ENCODE measurements around the gene HFE.
"Not testable (repeated sequence)": the region's sequence is repeated elsewhere in the genome, so short reads cannot be mapped to it uniquely, and the experiment has no call there.

Gene HFE, protein sequence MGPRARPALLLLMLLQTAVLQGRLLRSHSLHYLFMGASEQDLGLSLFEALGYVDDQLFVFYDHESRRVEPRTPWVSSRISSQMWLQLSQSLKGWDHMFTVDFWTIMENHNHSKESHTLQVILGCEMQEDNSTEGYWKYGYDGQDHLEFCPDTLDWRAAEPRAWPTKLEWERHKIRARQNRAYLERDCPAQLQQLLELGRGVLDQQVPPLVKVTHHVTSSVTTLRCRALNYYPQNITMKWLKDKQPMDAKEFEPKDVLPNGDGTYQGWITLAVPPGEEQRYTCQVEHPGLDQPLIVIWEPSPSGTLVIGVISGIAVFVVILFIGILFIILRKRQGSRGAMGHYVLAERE

DNA sequence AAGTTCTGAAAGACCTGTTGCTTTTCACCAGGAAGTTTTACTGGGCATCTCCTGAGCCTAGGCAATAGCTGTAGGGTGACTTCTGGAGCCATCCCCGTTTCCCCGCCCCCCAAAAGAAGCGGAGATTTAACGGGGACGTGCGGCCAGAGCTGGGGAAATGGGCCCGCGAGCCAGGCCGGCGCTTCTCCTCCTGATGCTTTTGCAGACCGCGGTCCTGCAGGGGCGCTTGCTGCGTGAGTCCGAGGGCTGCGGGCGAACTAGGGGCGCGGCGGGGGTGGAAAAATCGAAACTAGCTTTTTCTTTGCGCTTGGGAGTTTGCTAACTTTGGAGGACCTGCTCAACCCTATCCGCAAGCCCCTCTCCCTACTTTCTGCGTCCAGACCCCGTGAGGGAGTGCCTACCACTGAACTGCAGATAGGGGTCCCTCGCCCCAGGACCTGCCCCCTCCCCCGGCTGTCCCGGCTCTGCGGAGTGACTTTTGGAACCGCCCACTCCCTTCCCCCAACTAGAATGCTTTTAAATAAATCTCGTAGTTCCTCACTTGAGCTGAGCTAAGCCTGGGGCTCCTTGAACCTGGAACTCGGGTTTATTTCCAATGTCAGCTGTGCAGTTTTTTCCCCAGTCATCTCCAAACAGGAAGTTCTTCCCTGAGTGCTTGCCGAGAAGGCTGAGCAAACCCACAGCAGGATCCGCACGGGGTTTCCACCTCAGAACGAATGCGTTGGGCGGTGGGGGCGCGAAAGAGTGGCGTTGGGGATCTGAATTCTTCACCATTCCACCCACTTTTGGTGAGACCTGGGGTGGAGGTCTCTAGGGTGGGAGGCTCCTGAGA lies at the start of gene HFE:
HFE (plus strand) TSS at position 146 of the 832 bp plus-strand sequence; CDS start at position 158, 12 bp downstream.
- peak; percentile 12 for DNase-seq (ENCODE audit: low spot score)

DNA sequence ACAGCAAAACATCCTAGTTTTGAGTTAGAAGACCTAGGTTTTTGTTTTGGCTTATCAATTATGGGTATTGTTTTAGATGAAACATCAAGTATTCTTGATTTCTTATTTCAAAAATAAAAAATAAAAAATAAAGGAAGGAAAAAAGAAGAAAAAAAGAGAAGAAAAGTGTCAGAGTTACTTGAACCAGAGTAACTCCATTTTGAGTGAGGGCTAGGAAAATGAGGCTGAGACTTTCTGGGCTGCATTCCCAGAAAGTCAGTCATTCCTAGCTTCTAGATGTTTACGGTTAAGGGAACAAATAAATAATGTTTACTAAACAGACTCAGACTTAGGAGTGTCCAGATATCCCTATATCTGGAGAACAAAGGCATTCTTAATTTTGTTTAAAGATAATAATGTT lies 45.3 kb upstream of the HFE start:
- DNase-seq (ENCODE audit: low spot score), result no peak

DNA sequence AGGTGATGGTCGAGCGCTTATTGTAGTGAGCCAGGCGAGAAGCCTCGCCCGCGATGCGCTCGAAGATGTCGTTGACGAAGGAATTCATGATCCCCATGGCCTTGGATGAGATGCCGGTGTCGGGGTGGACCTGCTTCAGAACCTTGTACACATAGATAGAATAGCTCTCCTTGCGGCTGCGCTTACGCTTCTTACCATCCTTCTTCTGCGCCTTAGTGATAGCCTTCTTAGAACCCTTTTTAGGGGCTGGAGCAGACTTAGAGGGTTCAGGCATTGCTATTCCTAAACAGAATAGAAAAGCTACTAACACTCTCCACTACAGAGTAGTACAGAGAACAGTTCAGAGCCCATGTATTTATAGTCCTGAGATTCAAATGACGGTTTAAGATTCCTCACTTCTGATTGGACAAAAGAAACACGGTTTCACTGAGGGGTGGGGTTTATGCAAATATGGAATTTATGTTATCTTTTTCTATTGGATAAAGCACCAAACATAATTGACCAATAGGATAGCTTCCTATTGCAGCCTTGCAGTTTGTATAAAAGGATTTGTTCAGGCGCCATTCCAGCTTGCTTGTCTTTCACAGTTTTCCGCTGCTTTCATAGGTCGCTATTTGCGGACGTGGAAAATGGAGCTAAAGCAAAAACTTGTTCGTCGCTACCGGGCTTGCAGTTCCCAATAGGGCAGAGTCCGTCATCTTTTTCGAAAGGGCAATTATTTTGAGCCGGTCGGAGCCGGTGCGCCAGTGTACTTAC lies 43.7 kb upstream of the HFE start:
- DNase-seq (ENCODE audit: low spot score), result peak; percentile 95

DNA sequence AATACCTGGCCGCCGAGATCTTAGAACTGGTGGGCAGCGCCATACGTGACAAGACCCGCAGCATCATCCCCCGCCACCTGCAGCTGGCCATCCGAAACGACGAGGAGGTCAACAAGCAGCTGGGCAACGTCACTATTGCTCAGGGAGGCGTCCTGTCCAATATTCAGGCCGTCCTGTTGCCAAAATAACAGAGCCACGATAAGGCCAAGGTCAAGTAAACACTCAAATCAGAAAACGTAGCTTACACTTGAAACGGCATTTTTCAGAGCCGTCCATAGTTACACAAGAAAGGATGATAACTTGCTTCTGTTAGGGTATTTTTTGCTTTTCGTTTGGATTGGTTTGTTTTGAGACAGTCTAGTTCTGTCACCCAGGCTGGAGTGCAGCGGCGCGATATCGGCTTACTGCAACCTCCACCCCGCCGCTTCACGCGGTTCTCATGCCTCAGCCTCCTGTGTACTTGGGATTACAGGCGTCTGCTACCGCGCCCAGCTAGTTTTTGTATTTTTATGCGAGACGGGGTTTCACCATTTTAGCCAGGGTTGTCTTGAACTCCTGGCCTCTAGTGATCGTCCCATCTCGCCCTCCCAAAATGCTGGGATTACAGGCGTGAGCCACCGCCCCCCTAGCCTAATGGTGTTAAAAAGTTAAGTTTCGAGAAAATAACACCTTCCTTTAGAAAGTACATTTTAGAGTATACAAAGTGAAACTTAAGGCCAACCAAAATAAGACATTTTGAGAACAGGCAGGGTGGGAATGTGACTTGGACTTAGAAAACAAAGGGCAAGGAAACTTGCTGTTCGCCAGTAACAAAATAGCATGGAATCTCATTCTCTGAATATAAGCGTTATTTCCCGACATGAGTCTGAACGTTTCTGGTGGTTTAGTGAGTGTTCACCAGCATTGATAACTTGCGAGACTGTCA lies 42.8 kb upstream of the HFE start:
- peak; percentile 58 for DNase-seq (ENCODE audit: low spot score)

DNA sequence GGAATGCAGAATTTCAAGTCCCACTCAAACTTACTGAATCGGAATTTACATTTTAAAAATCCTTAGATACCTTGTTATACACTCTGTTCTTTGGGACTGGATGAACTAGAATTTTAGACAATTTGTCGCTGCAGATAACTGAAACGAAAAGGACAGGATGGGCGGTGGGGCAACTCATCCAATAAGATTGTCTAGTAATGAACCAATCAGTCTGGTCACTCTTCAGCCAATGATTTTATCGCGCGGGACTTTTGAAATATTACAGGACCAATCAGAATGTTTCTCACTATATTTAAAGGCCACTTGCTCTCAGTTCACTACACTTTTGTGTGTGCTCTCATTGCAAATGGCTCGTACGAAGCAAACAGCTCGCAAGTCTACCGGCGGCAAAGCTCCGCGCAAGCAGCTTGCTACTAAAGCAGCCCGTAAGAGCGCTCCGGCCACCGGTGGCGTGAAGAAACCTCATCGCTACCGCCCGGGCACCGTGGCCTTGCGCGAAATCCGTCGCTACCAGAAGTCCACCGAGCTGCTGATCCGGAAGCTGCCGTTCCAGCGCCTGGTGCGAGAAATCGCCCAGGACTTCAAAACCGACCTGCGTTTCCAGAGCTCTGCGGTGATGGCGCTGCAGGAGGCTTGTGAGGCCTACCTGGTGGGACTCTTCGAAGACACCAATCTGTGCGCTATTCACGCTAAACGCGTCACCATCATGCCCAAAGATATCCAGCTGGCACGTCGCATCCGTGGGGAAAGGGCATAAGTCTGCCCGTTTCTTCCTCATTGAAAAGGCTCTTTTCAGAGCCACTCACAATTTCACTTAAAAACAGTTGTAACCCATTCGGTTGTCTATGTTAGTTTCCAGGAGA lies 41.9 kb upstream of the HFE start:
- DNase-seq (ENCODE audit: low spot score), result peak; percentile 95

DNA sequence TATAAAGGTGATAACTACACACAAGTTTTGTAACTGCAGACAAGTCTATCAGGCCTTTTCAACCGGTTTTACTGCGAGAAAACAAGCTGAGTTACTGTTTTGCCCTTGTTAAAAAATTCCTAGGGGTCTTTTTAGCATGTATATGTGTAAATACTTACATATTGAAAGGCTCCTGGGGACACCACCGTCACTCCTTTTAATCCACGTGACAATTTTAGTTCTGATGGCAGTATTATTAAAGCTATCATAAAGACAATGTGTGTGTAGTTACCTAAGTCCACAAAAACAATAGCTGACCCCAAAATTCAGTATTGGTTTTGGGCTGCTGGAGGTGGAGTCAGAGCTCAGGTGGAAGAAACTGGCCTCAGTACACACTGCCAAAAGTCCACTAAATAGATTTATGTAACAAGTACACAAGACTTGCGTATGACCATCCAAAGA lies 41.3 kb upstream of the HFE start:
- DNase-seq (ENCODE audit: low spot score), result no peak

DNA sequence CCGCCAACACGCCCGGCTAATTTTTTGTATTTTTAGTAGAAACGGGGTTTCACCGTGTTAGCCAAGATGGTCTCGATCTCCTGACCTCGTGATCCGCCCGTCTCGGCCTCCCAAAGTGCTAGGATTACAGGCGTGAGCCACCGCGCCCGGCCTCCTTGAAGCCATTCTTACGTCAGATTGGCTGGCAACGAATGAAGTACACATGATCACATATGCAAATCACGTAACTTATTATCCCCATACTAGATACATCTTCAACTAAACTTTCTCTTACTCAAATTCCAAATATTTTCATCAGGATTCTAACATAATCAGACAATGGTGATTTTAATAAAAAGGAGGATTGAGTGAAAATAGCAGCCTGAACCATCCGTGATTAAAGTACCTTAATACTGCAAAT lies 39.9 kb upstream of the HFE start:
- DNase-seq (ENCODE audit: low spot score), result not testable (repeated sequence)

DNA sequence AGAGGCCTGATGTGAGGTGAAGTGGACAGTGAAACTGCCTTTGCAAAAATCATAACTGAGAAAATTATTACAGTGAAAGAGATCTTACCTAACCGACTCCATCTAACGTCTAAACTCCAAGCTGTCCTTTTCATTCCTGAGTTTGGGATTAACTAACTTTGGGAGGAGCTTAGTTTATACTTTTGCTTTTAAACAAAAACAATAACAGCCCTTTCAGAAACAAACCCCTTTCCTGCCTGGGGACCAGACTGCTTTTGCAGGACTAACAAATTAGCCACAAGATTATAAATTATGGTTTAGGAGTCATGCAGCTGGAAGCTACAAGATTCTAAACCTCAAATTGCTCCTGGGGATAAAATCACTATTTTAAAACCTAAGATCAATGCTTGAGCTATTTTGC lies 38.6 kb upstream of the HFE start:
- DNase-seq (ENCODE audit: low spot score), result no peak

DNA sequence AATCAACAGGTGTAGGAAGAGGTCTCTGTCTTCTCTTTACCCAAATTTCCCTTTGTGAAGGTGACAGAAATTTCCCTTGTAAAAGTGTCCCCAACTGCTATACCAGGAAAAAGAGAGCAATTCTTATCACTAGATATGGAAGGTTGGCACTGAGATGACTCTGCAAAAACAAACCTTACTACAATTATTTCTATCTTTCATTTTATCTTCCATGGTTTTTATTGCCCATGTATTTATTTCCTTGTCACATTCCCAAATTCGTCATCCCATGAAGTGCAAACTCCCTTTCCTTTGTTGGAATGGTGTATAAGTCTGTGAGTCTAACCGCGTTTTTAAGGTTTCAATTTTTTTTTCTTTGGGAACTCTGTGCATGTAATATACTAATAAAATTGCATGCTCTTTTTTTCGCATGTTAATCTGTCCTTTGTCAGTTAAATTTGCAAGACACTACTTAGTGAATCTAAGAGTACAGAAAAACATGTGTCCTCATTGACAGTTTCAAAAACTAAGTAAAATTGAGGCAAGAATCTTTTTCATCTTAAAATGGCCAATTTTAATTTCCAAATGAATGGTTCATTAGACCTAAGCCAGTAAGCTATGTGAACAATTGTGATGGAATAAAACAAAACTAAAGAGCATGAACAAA lies 35.4 kb upstream of the HFE start:
- no peak for DNase-seq (ENCODE audit: low spot score)

DNA sequence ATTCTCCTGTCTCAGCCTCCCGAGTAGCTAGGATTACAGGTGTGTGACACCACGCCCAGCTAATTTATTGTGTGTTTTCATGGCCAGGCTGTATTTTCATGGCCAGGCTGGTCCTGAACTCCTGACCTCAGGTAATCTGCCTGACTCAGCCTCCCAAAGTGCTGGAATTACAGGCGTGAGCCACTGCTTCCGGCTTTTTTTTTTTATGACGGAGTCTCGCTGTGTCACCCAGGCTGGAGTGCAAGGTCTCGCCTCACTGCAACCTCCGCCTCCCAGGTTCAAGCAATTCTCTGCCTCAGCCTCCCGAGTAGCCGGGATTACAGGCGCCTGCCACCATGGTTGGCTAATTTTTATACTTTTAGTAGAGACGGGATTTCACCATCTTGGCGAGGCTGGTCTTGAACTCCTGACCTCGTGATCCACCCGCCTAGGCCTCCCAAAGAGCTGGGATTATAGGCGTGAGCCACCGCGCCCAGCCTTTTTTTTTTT lies 34.4 kb upstream of the HFE start:
- not testable (repeated sequence) for DNase-seq (ENCODE audit: low spot score)

DNA sequence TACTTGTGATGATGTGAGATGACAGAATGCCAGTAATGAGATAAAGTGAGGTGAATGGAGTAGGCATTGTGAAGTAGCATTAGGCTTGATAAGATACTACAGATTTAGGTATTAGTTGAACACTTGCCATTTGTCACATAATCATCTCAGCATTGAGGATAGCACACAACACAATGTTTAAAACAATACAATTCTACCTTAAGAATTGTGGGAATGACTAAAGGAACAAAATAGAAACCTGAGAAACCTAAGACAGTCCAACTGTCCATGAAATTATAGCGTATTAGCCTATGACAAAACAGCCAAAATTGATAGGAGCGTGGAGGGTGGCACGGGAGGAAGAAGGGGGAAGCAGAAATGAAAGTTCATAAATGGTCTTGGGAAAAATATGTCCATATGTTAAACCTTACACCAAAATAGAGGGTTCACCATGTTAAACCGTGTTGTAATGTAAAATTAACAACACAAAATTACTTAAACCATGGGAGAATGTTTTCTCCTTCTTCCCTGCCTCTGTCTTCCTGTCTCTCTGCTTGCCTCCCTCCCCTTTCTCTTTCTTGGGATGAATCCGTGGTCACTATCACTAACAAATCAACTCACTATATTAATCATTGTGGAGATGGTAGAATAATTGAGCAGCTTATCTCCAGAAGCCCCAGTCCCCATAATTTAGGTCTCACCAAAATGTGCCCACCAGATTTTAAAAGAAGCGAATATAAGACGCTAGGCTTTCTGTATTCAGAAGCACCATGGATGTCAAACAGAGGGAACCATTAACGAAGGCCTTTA lies 33.0 kb upstream of the HFE start:
- peak; percentile 32 for DNase-seq (ENCODE audit: low spot score)

DNA sequence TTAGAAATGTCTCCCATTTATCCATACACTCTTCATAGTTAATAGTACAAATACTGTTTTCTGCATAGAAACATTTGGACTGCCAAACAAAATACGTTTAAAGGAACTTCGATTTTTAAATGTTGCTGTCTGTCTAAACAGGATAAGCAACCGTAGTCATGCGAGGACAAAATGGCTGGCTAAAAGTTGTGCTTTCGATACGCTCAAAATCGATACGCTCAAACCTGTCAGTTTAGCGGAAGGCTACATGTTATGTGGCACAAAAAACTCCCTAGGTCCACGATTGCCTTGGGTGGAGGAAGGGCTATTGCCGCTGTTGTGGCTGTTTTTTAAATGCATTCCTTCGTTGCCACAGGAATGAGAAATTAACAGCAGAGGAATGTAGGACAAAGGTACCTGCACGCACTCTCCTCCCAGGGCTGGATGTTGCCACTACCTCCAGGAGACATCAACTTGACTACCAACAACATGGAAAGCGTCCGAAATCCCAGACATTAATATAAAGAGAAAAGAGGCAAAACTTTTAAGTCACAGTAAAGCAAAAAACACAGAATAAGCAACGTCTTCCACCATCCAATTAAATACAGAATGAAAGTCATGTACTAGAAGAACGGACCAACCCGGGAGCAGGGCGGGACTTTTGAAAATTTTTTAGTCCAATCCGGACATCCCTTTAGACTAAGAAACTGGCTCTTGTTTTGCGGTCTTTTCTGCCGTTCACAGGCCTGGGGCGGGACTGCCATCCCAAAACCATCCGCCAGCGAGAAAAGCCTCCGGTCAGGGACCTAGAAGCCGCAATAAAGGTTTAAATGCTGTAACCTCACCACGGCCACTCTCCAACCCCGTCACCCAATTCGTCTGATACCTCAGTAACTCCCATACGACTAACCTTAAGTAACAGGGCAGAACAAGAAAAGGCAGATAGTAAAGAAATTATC lies 32.2 kb upstream of the HFE start:
- peak; percentile 94 for DNase-seq (ENCODE audit: low spot score)

DNA sequence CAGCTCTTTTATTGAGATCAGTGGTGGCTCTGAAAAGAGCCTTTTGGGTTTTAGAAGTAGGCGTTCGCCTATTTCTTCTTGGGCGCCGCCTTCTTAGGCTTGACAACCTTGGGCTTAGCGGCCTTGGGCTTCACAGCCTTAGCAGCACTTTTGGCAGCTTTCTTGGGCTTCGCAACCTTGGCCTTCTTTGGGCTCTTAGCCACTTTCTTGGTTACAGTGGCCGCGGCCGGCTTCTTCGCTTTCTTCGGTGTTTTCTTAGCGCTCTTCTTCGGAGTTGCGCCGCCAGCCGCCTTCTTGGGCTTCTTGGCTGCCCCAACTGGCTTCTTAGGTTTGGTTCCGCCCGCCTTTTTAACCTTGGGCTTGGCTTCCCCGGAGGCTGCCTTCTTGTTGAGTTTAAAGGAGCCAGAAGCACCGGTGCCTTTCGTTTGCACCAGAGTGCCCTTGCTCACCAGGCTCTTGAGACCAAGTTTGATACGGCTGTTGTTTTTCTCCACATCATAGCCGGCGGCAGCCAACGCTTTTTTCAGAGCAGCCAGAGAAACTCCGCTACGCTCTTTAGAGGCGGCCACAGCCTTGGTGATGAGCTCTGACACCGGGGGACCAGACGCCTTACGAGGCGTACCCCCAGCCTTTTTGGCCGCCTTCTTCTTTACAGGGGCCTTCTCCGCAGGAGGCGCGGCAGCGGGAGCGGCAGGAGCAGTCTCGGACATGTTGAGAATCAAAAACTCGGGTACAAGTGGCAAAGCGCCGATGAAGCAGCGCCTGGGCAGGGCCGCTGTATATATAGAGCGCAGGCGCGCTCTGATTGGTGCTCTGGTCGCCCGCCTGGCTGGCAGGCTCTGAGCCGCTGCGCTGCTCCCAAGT lies 31.3 kb upstream of the HFE start:
- DNase-seq (ENCODE audit: low spot score), result peak; percentile 95

DNA sequence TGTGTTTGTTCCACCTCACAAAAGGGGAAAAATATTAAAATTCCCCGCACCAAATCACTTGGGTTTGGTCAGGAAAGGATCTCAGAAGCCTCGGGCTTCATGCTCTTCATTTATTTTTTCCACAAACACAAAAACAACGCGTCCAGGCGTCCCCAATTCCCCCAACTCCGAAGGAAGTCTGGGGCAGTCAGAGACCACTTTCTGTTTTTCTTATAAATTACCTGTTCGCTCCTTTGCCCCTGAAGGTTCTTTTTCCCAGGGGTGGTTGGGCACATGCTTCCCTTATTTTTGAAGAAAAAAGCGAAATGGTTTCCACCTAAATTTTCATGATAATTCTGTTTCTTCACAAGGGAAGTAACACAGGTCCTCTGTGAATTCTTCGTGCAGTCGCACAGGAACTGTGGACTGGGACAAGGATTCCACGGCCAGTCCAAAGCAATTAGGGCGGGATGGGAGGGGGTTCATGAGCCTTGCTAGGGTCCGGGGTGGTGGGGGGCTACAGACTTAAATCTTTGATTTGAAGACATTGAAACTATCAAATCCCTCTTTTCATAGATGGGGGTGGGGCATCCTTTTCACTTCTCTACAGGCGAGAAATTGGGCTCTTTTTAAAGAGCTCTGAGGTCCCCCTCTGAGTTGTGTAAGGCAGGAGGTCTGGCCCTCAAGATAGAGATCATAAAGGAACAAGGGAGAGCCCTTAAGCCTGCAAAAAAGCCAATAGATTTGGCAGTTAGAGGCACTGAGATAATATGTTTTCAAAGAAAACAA lies 30.5 kb upstream of the HFE start:
- peak; percentile 27 for DNase-seq (ENCODE audit: low spot score)

DNA sequence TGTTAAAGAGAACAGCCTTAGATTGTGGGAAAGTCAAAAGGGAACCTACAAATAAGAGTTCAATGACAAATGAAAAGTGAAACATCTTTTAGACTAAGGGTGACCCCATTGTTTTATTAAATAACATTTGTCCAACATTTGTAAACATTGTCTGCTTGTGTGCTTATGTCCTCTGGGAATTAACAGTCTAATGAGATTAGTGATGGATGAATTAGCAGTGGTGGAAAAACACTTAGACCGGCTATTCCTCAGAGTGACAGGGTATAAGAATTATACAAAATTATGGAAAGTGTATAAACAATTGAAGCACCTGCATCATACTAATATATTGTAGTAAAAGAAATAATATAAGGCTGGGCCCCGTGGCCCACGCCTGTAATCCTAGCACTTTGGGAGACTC lies 29.3 kb upstream of the HFE start:
- DNase-seq (ENCODE audit: low spot score), result no peak

DNA sequence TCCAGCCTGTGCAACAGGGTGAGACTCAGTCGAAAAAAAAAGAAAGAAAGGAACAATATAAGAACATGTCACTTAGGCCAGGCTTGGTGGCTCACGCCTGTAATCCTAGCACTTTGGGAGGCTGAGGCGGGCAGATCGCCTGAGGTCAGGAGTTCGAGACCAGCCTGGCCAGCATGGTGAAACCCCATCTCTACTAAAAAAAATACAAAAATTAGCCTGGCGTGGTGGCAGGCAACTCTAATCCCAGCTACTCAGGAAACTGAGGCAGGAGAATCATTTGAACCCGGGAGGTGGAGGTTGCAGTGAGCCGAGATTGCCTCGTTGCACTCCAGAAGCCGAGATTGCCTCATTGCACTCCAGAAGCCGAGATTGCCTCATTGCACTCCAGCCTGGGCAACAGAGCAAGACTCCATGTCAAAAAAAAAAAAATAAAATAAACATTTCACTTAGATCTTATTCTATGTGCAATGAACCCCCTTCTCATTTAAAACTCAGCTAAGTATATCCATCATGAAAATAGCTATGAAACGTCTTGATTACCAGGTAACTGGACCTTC lies 28.7 kb upstream of the HFE start:
- not testable (repeated sequence) for DNase-seq (ENCODE audit: low spot score)

All from activated CD4-positive, alpha-beta T cell treated with anti-CD3 and anti-CD28 coated beads, Interleukin-2, Interleukin-4, amounts not matched to agents 100 ng/mL and 50 ng/mL, durations not matched to agents 16 hours and 8 hours (primary cell).